ENCODE results near the gene FAM98B.

DNA sequence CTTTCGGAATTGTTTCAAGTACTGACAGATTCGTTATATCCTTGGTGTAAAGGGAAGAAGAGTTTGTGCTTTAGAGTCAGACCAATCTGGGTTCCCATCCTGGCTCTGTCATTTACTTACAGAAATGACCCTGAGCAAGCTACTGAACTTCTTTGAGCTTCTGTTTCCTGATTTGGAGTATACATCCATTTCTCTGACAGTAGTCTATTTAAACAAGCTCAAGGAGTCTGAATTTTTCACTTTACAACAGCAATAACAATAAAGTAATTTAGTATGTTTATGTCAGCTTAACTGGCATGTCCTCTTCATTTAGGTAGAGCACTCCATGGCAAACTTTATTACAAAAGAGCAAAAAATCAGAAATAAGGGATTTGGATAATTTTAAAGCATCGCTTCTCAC, 27.8 kb downstream of the FAM98B start:
- TF ChIP-seq NCOR1 (IDR thresholded peaks at IDR 0.05) (no peak), CTCF (IDR thresholded peaks at IDR 0.05 in 2 of 3, conservative IDR thresholded peaks at IDR 0.05 in 1 of 3; ENCODE audit: insufficient read depth in 2 of 3, low read depth in 1 of 3, low read length in 3 of 3) (no peak), ZC3H11A (IDR thresholded peaks at IDR 0.05; ENCODE audit: low read depth, low read length) (no peak), ETV5 (CRISPR knock-in tag; IDR thresholded peaks at IDR 0.05; ENCODE audit: low read depth) (no peak), KDM2B (CRISPR knock-in tag; IDR thresholded peaks at IDR 0.05) (no peak), TEAD2 (tag; IDR thresholded peaks at IDR 0.05) (no peak), TBP (optimal IDR thresholded peaks at IDR 0.05; ENCODE audit: low read depth, low read length) (no peak), ZNF274 (IDR thresholded peaks at IDR 0.05; ENCODE audit: borderline replicate concordance, low read depth, low read length) (no peak), EP300 (IDR thresholded peaks at IDR 0.05; ENCODE audit: low read length) (no peak), MYC (IDR thresholded peaks at IDR 0.05; ENCODE audit: low read depth, low read length) (no peak), MYC (CRISPR knock-in tag; IDR thresholded peaks at IDR 0.05; ENCODE audit: borderline replicate concordance, low read depth) (no peak), JUND (IDR thresholded peaks at IDR 0.05; ENCODE audit: borderline replicate concordance, low read depth, low read length) (no peak), JUND (tag; IDR thresholded peaks at IDR 0.05; ENCODE audit: borderline replicate concordance, low read depth, low read length) (no peak), RAD21 (CRISPR knock-in tag; conservative IDR thresholded peaks at IDR 0.05 in 1 of 2, IDR thresholded peaks at IDR 0.05 in 1 of 2) (no peak), POLR2A (conservative IDR thresholded peaks at IDR 0.05) (no peak)
- TF ChIP-seq, protein P1, sequence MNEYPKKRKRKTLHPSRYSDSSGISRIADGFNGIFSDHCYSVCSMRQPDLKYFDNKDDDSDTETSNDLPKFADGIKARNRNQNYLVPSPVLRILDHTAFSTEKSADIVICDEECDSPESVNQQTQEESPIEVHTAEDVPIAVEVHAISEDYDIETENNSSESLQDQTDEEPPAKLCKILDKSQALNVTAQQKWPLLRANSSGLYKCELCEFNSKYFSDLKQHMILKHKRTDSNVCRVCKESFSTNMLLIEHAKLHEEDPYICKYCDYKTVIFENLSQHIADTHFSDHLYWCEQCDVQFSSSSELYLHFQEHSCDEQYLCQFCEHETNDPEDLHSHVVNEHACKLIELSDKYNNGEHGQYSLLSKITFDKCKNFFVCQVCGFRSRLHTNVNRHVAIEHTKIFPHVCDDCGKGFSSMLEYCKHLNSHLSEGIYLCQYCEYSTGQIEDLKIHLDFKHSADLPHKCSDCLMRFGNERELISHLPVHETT (CRISPR knock-in tag; conservative IDR thresholded peaks at IDR 0.05 in 1 of 2, IDR thresholded peaks at IDR 0.05 in 1 of 2): no peak
